ENCODE results near the gene MRPL22.
"Not testable (repeated sequence)": the region's sequence is repeated elsewhere in the genome, so short reads cannot be mapped to it uniquely, and the experiment has no call there.

Gene MRPL22

GRCh38 chr5:154939387-154939786, 1.5 kb upstream of the MRPL22 start:
- in situ Hi-C loops (cut with MboI; ENCODE audit: low sequenced_read_pairs): not testable (repeated sequence)

GRCh38 chr5:154940375-154940771, 500 bp upstream of the MRPL22 start:
- in situ Hi-C loops (cut with MboI; ENCODE audit: low sequenced_read_pairs): no loop called here

DNA sequence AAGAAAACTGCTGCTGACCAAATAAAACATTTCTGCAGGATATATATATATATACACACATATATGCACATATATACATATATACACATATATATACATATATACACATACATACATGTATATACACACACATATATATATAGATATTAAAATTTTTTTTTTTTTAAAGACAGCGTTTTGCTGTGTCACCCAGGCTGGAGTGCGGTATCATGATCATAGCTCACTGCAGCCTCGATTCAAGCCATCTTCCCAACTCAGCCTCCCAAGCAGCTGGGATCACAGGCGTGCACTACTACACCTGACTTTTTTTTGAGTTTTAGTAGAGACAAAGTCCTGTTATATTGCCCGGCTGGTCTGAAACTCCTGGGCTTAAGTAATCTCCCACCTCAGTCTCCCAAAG, 2.7 kb downstream of the MRPL22 start:
- in situ Hi-C loops (cut with MboI; ENCODE audit: low sequenced_read_pairs): no loop called here

GRCh38 chr5:154944716-154945115, 3.8 kb downstream of the MRPL22 start:
- in situ Hi-C loops (cut with MboI; ENCODE audit: low sequenced_read_pairs): no loop called here

DNA sequence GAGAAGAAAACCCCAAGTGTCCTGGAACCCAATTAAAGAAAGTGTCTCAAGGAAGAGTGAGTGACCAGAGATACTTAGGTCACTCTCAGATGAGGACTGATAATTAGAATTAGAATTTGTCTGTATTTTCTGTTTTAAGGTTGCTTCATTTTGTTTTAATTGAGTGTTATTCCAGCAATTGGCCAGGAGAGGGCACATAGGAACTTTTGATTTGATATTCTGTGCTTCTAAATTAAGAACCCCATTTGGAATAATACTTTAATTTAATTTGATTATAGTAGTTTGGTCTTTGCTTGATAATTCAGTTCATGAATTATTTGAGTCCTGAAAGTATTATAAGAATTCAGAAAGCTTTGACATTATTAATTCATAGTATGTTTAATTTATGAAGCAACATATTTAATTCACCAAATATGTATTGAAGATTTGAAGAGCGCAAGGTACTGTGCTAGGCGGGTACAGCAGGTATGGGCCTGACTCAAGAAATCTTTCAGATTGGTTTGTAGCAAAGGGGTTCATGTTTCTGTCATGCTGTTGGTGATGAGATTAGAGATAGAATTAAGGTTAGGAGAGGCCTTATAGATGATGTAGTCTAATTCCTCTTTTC, 4.9 kb downstream of the MRPL22 start:
- in situ Hi-C loops (cut with MboI; ENCODE audit: low sequenced_read_pairs): no loop called here

- in situ Hi-C loops (cut with MboI; ENCODE audit: low sequenced_read_pairs): no loop called here
Measured at GRCh38 chr5:154947778-154948177, 6.9 kb downstream of the MRPL22 start.

DNA sequence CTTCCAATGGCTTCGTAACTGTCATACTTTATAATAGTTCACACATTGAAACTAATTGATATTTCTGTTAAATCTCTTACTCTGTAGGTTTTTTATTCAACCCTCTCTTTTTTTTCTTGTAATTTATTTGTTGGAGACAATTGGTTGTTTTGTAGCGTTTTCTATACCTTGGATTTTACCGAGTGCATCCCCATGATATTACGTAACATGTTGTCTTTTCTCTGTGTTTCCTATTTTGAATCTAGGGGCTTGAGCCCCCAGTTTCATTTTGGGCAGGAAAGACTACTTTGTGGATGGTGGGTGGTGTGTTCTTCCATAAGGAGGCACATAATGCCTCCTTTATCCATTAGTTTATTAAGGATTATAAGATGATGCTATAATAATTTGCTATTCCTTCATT, 7.4 kb downstream of the MRPL22 start:
- in situ Hi-C loops (cut with MboI; ENCODE audit: low sequenced_read_pairs): no loop called here

DNA sequence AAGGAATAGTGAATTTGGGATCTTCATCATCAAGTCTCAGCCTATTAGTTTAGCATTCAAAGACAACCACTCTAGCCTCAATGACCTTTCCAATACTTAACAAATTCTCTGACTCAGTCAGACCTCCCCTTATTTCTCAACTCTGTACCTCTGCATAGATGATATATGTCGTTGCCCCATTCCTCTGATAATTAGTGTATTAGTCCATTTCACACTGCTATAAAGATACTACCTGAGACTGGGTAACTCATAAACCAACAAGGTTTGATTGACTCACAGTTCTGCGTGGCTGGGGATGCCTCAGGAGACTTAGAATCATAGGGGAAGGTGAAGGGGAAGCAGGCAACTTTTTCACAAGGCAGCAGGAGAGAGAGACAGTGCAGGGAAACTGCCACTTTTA, 8.9 kb downstream of the MRPL22 start:
- in situ Hi-C loops (cut with MboI; ENCODE audit: low sequenced_read_pairs): no loop called here

DNA sequence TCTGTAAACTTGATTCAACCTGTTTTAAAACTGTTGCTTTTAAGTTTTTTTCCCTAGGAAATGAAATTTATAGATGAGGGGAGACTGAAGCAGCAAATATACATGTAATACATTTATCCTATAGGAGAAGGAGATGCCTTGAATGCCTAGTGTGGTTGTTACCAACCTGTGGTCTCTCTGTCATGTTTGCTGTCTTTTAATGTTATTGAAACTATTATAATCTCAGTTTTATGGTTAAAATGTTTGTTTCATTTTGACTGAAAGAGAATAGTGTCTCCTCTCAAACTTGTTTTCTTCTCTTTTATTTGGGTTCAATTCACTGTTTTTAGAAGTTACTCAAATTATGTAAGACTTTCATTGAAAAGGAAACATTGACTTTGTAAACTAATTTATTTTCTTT, 15.8 kb downstream of the MRPL22 start:
- in situ Hi-C loops (cut with MboI; ENCODE audit: low sequenced_read_pairs): no loop called here

DNA sequence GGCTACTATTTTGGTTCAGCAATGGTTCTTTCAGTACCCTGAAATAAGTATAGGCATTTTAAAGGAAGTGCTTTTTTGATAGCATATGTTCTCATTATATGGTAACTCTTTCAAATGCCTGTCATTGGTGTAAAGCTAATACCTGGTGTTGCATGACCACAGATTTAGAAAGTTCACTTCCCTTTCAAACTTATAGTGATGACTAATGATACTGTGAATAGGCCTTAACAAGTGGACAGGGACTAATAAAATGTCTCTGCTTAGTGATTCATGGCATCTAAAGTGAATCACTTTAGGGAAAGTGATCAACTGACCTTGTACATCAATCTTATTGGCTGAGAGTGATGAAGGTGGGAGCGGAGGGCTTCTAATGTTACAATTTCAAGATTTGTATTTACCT, 21.6 kb downstream of the MRPL22 start:
- in situ Hi-C loops (cut with MboI; ENCODE audit: low sequenced_read_pairs): no loop called here

- in situ Hi-C loops (cut with MboI; ENCODE audit: low sequenced_read_pairs): no loop called here
Measured at GRCh38 chr5:154966081-154966841, 25.4 kb downstream of the MRPL22 start.

DNA sequence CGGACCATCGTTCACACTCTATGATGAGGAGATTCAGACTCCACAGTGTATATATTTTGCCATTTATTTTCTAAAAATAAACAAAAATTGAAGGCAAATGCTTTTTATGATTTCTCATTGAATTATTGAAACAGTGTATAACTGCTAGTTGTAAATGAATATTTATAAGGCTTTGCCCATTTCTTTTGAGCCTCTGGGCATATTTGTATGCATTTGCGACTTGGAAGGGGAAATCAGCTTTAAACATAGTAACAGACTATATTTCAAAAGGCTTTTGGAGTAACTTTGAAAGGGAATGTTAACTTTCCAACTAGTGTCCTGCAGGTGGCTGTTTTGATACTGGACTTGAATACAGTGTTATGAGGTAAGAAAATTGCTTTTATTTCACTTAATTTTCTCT, 26.0 kb downstream of the MRPL22 start:
- in situ Hi-C loops (cut with MboI; ENCODE audit: low sequenced_read_pairs): no loop called here

DNA sequence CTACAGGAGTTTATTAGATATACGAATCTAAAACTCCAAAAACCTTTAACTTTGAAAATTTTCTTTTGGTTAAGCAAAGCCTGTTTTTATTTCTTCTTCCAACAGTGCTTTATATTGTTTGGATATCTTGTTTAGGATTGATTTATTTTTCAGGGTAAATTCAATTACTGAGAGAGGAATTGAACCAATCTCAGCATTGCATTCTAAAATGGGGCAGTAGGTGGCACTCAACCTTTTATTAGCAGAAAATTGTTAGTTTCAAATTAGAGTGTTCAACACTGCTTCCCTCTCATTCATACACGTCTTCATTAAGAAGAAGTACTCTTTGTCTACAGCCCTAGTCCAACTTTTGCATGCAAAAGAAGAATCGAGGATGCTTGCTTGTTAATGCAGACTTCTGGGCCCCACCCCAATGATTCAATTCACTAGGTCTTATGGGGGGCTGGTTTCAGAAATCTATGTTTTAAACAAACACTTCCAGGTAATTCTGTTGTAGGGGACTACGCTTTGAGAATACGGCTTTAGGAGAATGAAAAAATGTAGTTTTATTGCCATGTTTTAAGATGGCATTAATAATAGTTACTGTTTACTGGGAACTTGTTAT, 26.6 kb downstream of the MRPL22 start:
- in situ Hi-C loops (cut with MboI; ENCODE audit: low sequenced_read_pairs): no loop called here

- in situ Hi-C loops (cut with MboI; ENCODE audit: low sequenced_read_pairs): no loop called here
Measured at GRCh38 chr5:154968953-154969352, 28.1 kb downstream of the MRPL22 start.

DNA sequence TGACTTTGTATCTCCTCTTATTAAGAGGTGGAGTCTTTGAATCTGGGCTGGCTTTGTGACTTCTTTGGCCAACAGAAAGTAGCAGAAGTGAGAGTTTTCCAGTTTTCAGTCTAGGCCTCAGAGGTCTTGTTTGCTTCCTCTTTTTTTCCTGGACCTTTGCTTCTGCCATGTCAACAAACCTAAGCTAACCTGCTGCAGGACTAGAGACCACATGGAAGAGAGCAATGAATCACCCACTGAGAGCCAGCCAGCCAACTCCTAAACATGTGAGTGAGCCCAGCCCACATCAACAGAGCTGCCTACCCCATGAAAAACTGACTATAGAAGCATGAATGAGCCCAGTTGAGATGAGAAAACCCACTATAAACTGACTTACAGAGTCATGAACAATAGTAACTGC, 29.9 kb downstream of the MRPL22 start:
- in situ Hi-C loops (cut with MboI; ENCODE audit: low sequenced_read_pairs): no loop called here

GRCh38 chr5:154971501-154971900, 30.6 kb downstream of the MRPL22 start:
- in situ Hi-C loops (cut with MboI; ENCODE audit: low sequenced_read_pairs): no loop called here

GRCh38 chr5:154972476-154973080, 31.7 kb downstream of the MRPL22 start:
- in situ Hi-C loops (cut with MboI; ENCODE audit: low sequenced_read_pairs): no loop called here

- in situ Hi-C loops (cut with MboI; ENCODE audit: low sequenced_read_pairs): not testable (repeated sequence)
Measured at GRCh38 chr5:154976082-154976481, 35.2 kb downstream of the MRPL22 start.

GRCh38 chr5:154977409-154977808, 36.5 kb downstream of the MRPL22 start:
- in situ Hi-C loops (cut with MboI; ENCODE audit: low sequenced_read_pairs): no loop called here

DNA sequence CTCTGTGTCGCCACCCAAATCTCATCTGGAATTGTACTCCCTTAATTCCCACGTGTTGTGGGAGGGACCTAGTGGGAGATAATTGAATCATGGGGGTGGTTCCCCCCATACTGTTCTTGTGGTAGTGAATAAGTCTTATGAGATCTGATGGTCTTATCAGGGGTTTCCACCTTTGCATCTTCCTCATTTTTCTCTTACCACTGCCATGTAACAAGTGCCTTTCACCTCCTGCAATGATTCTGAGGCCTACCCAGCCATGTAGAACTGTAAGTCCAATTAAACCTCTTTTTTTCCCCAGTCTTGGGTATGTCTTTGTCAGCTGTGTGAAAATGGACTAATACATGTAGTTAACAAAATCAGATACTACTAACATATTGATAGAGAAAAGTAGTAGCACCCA, 37.4 kb downstream of the MRPL22 start:
- in situ Hi-C loops (cut with MboI; ENCODE audit: low sequenced_read_pairs): not testable (repeated sequence)

DNA sequence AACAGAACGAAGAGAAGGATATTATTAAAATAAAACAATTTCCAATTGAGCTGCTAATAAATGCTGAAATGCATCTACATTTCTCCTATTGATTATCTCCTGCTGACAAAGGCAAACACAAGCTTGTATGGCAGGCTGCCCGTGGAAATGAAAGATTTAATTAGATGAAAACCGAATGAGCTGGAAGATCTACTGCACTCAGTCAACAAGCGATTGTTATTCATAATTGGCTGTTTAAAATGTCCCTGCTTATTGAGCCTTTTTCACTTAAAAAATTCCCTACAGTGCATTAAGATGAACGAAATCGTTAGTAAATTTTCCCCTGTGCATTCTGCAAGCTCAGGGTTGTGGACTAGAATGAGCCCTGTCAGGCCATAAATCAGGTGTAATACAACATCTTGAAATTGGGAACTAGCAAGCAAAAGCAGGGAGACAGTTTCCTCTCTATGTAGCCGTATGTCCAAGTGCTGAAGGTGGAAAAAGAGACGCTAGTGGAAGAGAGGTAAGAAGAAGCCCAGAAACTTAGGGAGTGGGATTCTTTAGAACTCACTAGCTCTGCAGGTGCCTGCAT, 44.2 kb downstream of the MRPL22 start:
- in situ Hi-C loops (cut with MboI; ENCODE audit: low sequenced_read_pairs): no loop called here

- in situ Hi-C loops (cut with MboI; ENCODE audit: low sequenced_read_pairs): no loop called here
Measured at GRCh38 chr5:154986151-154986550, 45.3 kb downstream of the MRPL22 start.

All from hTERT RPE-1 (cell line).